HepG2 (cell line): Measurements from ENCODE around the gene GALNT18. TPM values are rescaled to one million over a fixed set of nuclear protein-coding genes. Genes with fewer than 3 reads are reported as not detected.

Experiments used
- GATAD1 ChIP-seq: IDR thresholded peaks from 2 replicates; pipeline ENCODE4 v1.6.1; 2016; ENCODE audit warnings: missing genetic modification reagents, missing compliant biosample characterization
- HINFP ChIP-seq: sonication (generic); formaldehyde crosslinking; IDR thresholded peaks from 2 replicates; pipeline ENCODE4 v1.4.0; 2020; ENCODE audit warnings: low read depth, mild to moderate bottlenecking, missing genetic modification reagents
- MED1 ChIP-seq: sonication (generic); formaldehyde crosslinking; IDR thresholded peaks from 2 replicates; pipeline ENCODE4 v1.4.0; 2020; ENCODE audit warnings: missing genetic modification reagents
- MLXIP ChIP-seq: sonication (generic); formaldehyde crosslinking; IDR thresholded peaks from 2 replicates; pipeline ENCODE4 v1.9.0; 2021; ENCODE audit warnings: missing genetic modification reagents, borderline replicate concordance
- NFATC3 ChIP-seq: sonication (generic); formaldehyde crosslinking; IDR thresholded peaks from 2 replicates; pipeline ENCODE4 v1.5.1; 2020; ENCODE audit warnings: mild to moderate bottlenecking, missing genetic modification reagents
- SIX1 ChIP-seq: sonication (generic); formaldehyde crosslinking; IDR thresholded peaks from 2 replicates; pipeline ENCODE4 v1.4.0; 2020; ENCODE audit warnings: missing genetic modification reagents, borderline replicate concordance
- U2AF2 ChIP-seq: fragments of 200-400 bp; formaldehyde crosslinking; IDR thresholded peaks from 2 replicates; pipeline ENCODE4 v1.6.1; 2017; ENCODE audit warnings: low read depth, mild to moderate bottlenecking, low read length
- ZC3H13 ChIP-seq: sonication (generic); formaldehyde crosslinking; IDR thresholded peaks from 2 replicates; pipeline ENCODE4 v1.8.1; 2023; ENCODE audit warnings: mild to moderate bottlenecking, missing genetic modification reagents, moderate library complexity
- ZNF598 ChIP-seq: sonication (generic); formaldehyde crosslinking; IDR thresholded peaks from 2 replicates; pipeline ENCODE4 v1.5.1; 2020; ENCODE audit warnings: mild to moderate bottlenecking, missing genetic modification reagents, borderline replicate concordance
- ZNF761 ChIP-seq: sonication (generic); formaldehyde crosslinking; conservative IDR thresholded peaks from 2 replicates; pipeline ENCODE4 v1.4.0; 2020; ENCODE audit warnings: mild to moderate bottlenecking, missing genetic modification reagents
- ZNF83 ChIP-seq: sonication (generic); formaldehyde crosslinking; IDR thresholded peaks from 2 replicates; pipeline ENCODE4 v1.4.0; 2020; ENCODE audit warnings: missing genetic modification reagents, mild to moderate bottlenecking, borderline replicate concordance
- polyA plus RNA-seq, 8 experiments: library from polyadenylated mRNA; depleted of rRNA in 3 of 8; stranded (reverse) in 7 of 8; unstranded in 1 of 8; fragments of >200 nt; fragmentation: Illumina TruSeq in 4 of 8; extraction: Trizol in 4 of 8; gene quantifications; 2 replicates each; pipeline versions ENCODE4 v1.2.1 to v1.2.3, GENCODE V29; 2011 to 2016; ENCODE audit warnings: low read depth in 4 of 8, missing spikeins in 1 of 8, mixed read lengths in 1 of 8; ENCODE audit not compliant: insufficient read depth in 1 of 8
- total RNA-seq, 5 experiments: library from RNA; depleted of rRNA; stranded (reverse); fragments of >200 nt; fragmentation: Illumina TruSeq; extraction: Trizol; gene quantifications; 2 replicates each; pipeline ENCODE4 v1.2.3, GENCODE V29; 2016; ENCODE audit warnings: low read depth in 1 of 5

The GALNT18 gene
- total and polyA plus RNA-seq, 2 of the 13 experiments (the other 11 are each of a cell fraction or from before 2014, with no cell fraction given): 0.11 TPM; not detected in 1

- no peak for TF ChIP-seq MED1
- no peak for TF ChIP-seq SIX1
- no peak for TF ChIP-seq ZC3H13 (CRISPR knock-in tag)
- TF ChIP-seq ZNF761: no peak
- no peak for TF ChIP-seq NFATC3 (CRISPR knock-in tag)
- no peak for TF ChIP-seq MLXIP (CRISPR knock-in tag)
- no peak for TF ChIP-seq GATAD1 (CRISPR knock-in tag)
- TF ChIP-seq HINFP: no peak
- TF ChIP-seq ZNF83 (CRISPR knock-in tag): no peak
- no peak for TF ChIP-seq ZNF598 (CRISPR knock-in tag)
- TF ChIP-seq U2AF2: no peak
These were observed 206.8 kb downstream of the GALNT18 start (continued) for GRCh38 chr11:11414996-11415395.
